SK-N-SH (cell line): Measurements from ENCODE around the gene PPP1R2B. TPM values are rescaled to one million over a fixed set of nuclear protein-coding genes. Genes with fewer than 3 reads are reported as not detected.

Experiments used
- CTCF ChIA-PET: fragments of 300-600, 350-600 bp; formaldehyde crosslinking; extraction: SDS; loops from one replicate; lab custom pipeline; 2021; lab: Yijun Ruan, JAX
- POLR2A ChIA-PET: fragments of 350-600 bp; sonication (Branson Sonifier 250); formaldehyde crosslinking; extraction: SDS; loops from one replicate; lab custom pipeline; 2020; ENCODE audit warnings: antibody characterized with exemption, inconsistent platforms; lab: Yijun Ruan, JAX
- DNase-seq: peaks from one replicate; pipeline ENCODE4 v3.0.0; 2012
- H2AFZ ChIP-seq: fragments of 200-600 bp; sonication (generic); 2 replicates; pipeline ENCODE4 v1.8.1; 2016; ENCODE audit warnings: antibody characterized with exemption, mild to moderate bottlenecking, low read depth
- H3F3A ChIP-seq: fragments of 200-600 bp; sonication (generic); replicated peaks from 2 replicates; pipeline ENCODE3; 2016; ENCODE audit warnings: antibody characterized with exemption, mild to moderate bottlenecking; ENCODE audit not compliant: insufficient read depth
- H3K27ac ChIP-seq, 2 experiments: fragments of 200-500 bp in 1 of 2; fragments of 200-600 bp in 1 of 2; sonication (Bioruptor generic) in 1 of 2; sonication (generic), shearing (Covaris generic) in 1 of 2; 2 replicates each; pipeline versions ENCODE4 v1.5.1 to v1.6.1; 2014 to 2016; ENCODE audit warnings: low read depth in 2 of 2, inconsistent platforms in 1 of 2, low read length in 1 of 2, mild to moderate bottlenecking in 1 of 2, mixed read lengths in 1 of 2
- H3K27me3 ChIP-seq: fragments of 200-600 bp; sonication (generic), shearing (Covaris generic); 2 replicates; pipeline ENCODE4 v1.6.1; 2016; ENCODE audit warnings: mixed run types; ENCODE audit not compliant: insufficient read depth
- H3K36me3 ChIP-seq, 2 experiments: fragments of 200-500 bp in 1 of 2; fragments of 200-600 bp in 1 of 2; sonication (Bioruptor generic) in 1 of 2; sonication (generic) in 1 of 2; replicated peaks in 1 of 2; 2 replicates each; pipeline versions ENCODE3 to v1.5.1; 2014 to 2016; ENCODE audit warnings: low read length in 1 of 2, mild to moderate bottlenecking in 1 of 2; ENCODE audit not compliant: insufficient read depth in 2 of 2, control insufficient read depth in 1 of 2
- H3K4me1 ChIP-seq, 2 experiments: fragments of 200-500 bp in 1 of 2; fragments of 200-600 bp in 1 of 2; sonication (Bioruptor generic) in 1 of 2; sonication (generic), shearing (Covaris generic) in 1 of 2; 2 replicates each; pipeline versions ENCODE4 v1.5.1 to v1.6.1; 2014 to 2016; ENCODE audit warnings: low read depth in 1 of 2, low read length in 1 of 2, mixed run types in 1 of 2; ENCODE audit not compliant: insufficient read depth in 2 of 2, control insufficient read depth in 1 of 2
- H3K4me2 ChIP-seq: fragments of 200-600 bp; sonication (generic), shearing (Covaris generic); 2 replicates; pipeline ENCODE4 v1.6.1; 2017; ENCODE audit warnings: mixed run types
- H3K4me3 ChIP-seq, 2 experiments: fragments of 200-500 bp in 1 of 2; fragments of 200-600 bp in 1 of 2; sonication (Bioruptor generic) in 1 of 2; sonication (generic), shearing (Covaris generic) in 1 of 2; 2 replicates each; pipeline versions ENCODE4 v1.5.1 to v1.8.1; 2014 to 2016; ENCODE audit warnings: low read depth in 2 of 2, inconsistent platforms in 1 of 2, low read length in 1 of 2, mild to moderate bottlenecking in 1 of 2, mixed read lengths in 1 of 2, moderate library complexity in 1 of 2
- H3K79me2 ChIP-seq: fragments of 200-600 bp; sonication (generic); 2 replicates; pipeline ENCODE4 v1.8.1; 2017; ENCODE audit warnings: mild to moderate bottlenecking; ENCODE audit not compliant: insufficient read depth
- H3K9ac ChIP-seq: fragments of 200-600 bp; sonication (generic); 2 replicates; pipeline ENCODE4 v1.6.1; 2017; ENCODE audit warnings: mixed run types
- H3K9me2 ChIP-seq: fragments of 200-600 bp; sonication (generic); 2 replicates; pipeline ENCODE4 v1.6.1; 2017; ENCODE audit warnings: mixed run types
- H3K9me3 ChIP-seq: fragments of 200-600 bp; sonication (generic); 2 replicates; pipeline ENCODE4 v1.6.1; 2017; ENCODE audit warnings: mixed run types, mild to moderate bottlenecking, moderate library complexity
- H4K20me1 ChIP-seq: fragments of 200-600 bp; sonication (generic); 2 replicates; pipeline ENCODE4 v1.6.1; 2017; ENCODE audit warnings: mild to moderate bottlenecking, mixed run types; ENCODE audit not compliant: insufficient read depth
- CHD2 ChIP-seq: fragments of 150-350 bp; IDR thresholded peaks from 2 replicates; pipeline ENCODE4 v1.6.1; 2018; ENCODE audit warnings: low read length; ENCODE audit not compliant: partially characterized antibody
- EP300 ChIP-seq, 2 experiments: IDR thresholded peaks; 2 replicates each; pipeline versions ENCODE4 v1.4.0 to v1.6.1; 2012; ENCODE audit warnings: borderline replicate concordance in 1 of 2, low read depth in 1 of 2, low read length in 1 of 2
- EZH2phosphoT487 ChIP-seq: fragments of 200-600 bp; sonication (generic); IDR thresholded peaks from 2 replicates; pipeline ENCODE4 v1.6.1; 2017; ENCODE audit warnings: low read depth, mixed run types, mild to moderate bottlenecking, antibody characterized with exemption, moderate library complexity, borderline replicate concordance
- FOSL2 ChIP-seq: IDR thresholded peaks from 2 replicates; pipeline ENCODE4 v1.4.0; 2012; ENCODE audit warnings: low read depth, mild to moderate bottlenecking, moderate library complexity, borderline replicate concordance
- FOXJ3 ChIP-seq: sonication (generic); formaldehyde crosslinking; IDR thresholded peaks from 2 replicates; pipeline ENCODE4 v1.5.1; 2020; ENCODE audit warnings: mild to moderate bottlenecking, missing genetic modification reagents
- FOXM1 ChIP-seq: IDR thresholded peaks from 2 replicates; pipeline ENCODE4 v1.4.0; 2012; ENCODE audit warnings: low read depth, mild to moderate bottlenecking
- GABPA ChIP-seq: IDR thresholded peaks from 2 replicates; pipeline ENCODE4 v1.4.0; 2012; ENCODE audit warnings: low read depth, mild to moderate bottlenecking
- JUND ChIP-seq: IDR thresholded peaks from 2 replicates; pipeline ENCODE4 v1.4.0; 2012
- MXI1 ChIP-seq: IDR thresholded peaks from 2 replicates; pipeline ENCODE4 v1.6.1; 2012; ENCODE audit warnings: mild to moderate bottlenecking, low read depth, low read length, improper control_type of control experiment
- NFIC ChIP-seq: IDR thresholded peaks from 2 replicates; pipeline ENCODE4 v1.4.0; 2012; ENCODE audit warnings: borderline replicate concordance
- NRF1 ChIP-seq: IDR thresholded peaks from 2 replicates; pipeline ENCODE4 v1.6.1; 2012; ENCODE audit warnings: low read depth, mild to moderate bottlenecking, low read length
- POLR2AphosphoS5 ChIP-seq: IDR thresholded peaks from 2 replicates; pipeline ENCODE4 v1.6.1; 2012; ENCODE audit warnings: low read depth, low read length
- RAD21 ChIP-seq: IDR thresholded peaks from 2 replicates; pipeline ENCODE4 v1.6.1; 2012; ENCODE audit warnings: mild to moderate bottlenecking, low read length
- RCOR1 ChIP-seq: fragments of 150-350 bp; IDR thresholded peaks from 2 replicates; pipeline ENCODE4 v1.6.1; 2017; ENCODE audit warnings: antibody characterized with exemption, low read length
- RFX5 ChIP-seq: IDR thresholded peaks from 2 replicates; pipeline ENCODE4 v1.6.1; 2012; ENCODE audit warnings: mild to moderate bottlenecking, improper control_type of control experiment, low read length
- RXRA ChIP-seq: IDR thresholded peaks from 2 replicates; pipeline ENCODE4 v1.4.0; 2012; ENCODE audit warnings: low read depth, mild to moderate bottlenecking, borderline replicate concordance
- SMC3 ChIP-seq: IDR thresholded peaks from 2 replicates; pipeline ENCODE4 v1.6.1; 2012; ENCODE audit warnings: low read depth, low read length, improper control_type of control experiment
- TAF1 ChIP-seq: IDR thresholded peaks from 2 replicates; pipeline ENCODE4 v1.6.1; 2012; ENCODE audit warnings: low read depth, mild to moderate bottlenecking, low read length, moderate library complexity, borderline replicate concordance
- YY1 ChIP-seq: IDR thresholded peaks from 2 replicates; pipeline ENCODE4 v1.4.0; 2012; ENCODE audit warnings: low read depth, mild to moderate bottlenecking
- WGBS: methylation state at CpG from one replicate; pipeline ENCODE4 v1.1.6; 2017; ENCODE audit warnings: low lambda C conversion rate; 5-methylcytosine and 5-hydroxymethylcytosine counted together
- polyA plus RNA-seq, 3 experiments: library from polyadenylated mRNA; depleted of rRNA; stranded (reverse); fragments of >200 nt; gene quantifications; 2 replicates each; pipeline ENCODE4 v1.2.3, GENCODE V29; 2012
- TF ChIP-seq, protein P1 (sequence below): IDR thresholded peaks from 2 replicates; pipeline ENCODE4 v1.4.0; 2012; ENCODE audit warnings: low read depth, borderline replicate concordance
- TF ChIP-seq, protein P2 (sequence below): fragments of 200-600 bp; sonication (generic); IDR thresholded peaks from 2 replicates; pipeline ENCODE4 v1.6.1; 2017; ENCODE audit warnings: antibody characterized with exemption, mild to moderate bottlenecking, moderate library complexity
- TF ChIP-seq, protein P3 (sequence below): IDR thresholded peaks from 2 replicates; pipeline ENCODE4 v1.6.1; 2012; ENCODE audit warnings: mild to moderate bottlenecking, low read depth, low read length, moderate library complexity
- TF ChIP-seq, protein P4 (sequence below): IDR thresholded peaks from 2 replicates; pipeline ENCODE4; 2012

The PPP1R2B gene
- polyA plus RNA-seq, 1 of the 3 experiments (the other 2 are of a cell fraction), result not detected

DNA sequence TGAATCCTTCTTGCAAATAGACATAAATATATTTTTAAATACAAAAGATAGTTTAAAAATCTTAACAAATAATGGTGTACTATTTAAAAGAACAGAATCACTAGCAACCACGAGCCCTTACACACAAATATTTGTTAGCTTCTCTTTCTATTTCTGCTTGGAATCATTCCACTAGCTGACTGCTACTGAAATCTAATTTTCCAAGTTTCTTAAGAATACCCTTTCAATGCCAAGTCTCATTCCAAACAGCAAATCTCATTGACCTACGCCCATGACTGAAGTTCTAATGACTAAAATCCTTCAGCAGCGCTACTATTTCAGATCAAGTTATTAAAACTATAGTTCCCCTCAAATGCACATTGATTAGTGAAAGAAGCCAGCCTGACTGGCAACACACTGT lies 13.2 kb upstream of the PPP1R2B start:
- POLR2A ChIA-PET, result no interaction called here
- Histone ChIP-seq H2AFZ (no peak overlapping the region), H3K9ac (no peak overlapping the region), H3F3A (no peaks in the 10 kb centered on the region), H3K4me1 (no peaks in the 10 kb centered on the region), H3K27ac (no peak overlapping the region), H3K9me2 (no peaks in the 10 kb centered on the region), H3K27me3 (no peaks in the 10 kb centered on the region), H3K4me3 (no peak overlapping the region), H3K9me3 (no peaks in the 10 kb centered on the region), H3K36me3 (no peaks in the 10 kb centered on the region), H3K4me2 (no peak overlapping the region), H4K20me1 (no peaks in the 10 kb centered on the region), H3K79me2 (no peaks in the 10 kb centered on the region)
- CTCF ChIA-PET, result no interaction called here
- no peak for DNase-seq
- 29% methylated on average over 3 of the region's 3 CpGs for WGBS
- TF ChIP-seq, protein P1, sequence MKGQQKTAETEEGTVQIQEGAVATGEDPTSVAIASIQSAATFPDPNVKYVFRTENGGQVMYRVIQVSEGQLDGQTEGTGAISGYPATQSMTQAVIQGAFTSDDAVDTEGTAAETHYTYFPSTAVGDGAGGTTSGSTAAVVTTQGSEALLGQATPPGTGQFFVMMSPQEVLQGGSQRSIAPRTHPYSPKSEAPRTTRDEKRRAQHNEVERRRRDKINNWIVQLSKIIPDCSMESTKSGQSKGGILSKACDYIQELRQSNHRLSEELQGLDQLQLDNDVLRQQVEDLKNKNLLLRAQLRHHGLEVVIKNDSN, result no peak
- TF ChIP-seq EZH2phosphoT487 (no peak), YY1 (no peak), JUND (no peak), POLR2AphosphoS5 (no peak), EP300 (IDR thresholded peaks at IDR 0.05; ENCODE audit: borderline replicate concordance in 1 of 2, low read depth in 1 of 2, low read length in 1 of 2) (no peak)

DNA sequence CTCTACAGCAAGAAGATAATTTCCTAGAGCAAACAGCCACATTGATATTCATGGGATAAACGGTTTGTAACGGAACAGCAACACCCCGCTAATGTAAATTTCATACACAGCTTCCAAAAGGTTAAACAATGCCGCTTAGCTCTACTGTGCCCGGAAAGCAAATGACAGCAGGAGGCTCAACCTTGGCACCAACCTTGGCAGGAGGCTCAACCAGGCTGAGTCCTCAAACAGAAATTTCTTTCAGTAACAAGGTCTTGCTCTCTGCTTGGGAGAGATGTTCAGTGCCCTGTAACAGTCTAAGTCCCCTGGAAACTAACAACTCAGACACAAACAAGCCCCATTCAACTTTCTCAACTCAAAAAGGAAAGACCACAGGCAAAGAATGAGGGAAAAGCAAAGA lies 11.1 kb upstream of the PPP1R2B start:
- POLR2A ChIA-PET, result no interaction called here

More for the DNA sequence above, 11.1 kb upstream of the PPP1R2B start:
- Histone ChIP-seq H2AFZ (no peak overlapping the region), H4K20me1 (no peaks in the 10 kb centered on the region), H3K79me2 (no peaks in the 10 kb centered on the region), H3K4me1 (no peaks in the 10 kb centered on the region), H3K27me3 (no peaks in the 10 kb centered on the region), H3K4me3 (no peak overlapping the region), H3K27ac (no peak overlapping the region), H3K9me3 (no peaks in the 10 kb centered on the region), H3F3A (no peaks in the 10 kb centered on the region), H3K9me2 (no peaks in the 10 kb centered on the region), H3K9ac (no peak overlapping the region), H3K4me2 (no peak overlapping the region), H3K36me3 (no peaks in the 10 kb centered on the region)
- CTCF ChIA-PET, result no interaction called here
- WGBS, result 57% methylated on average over 5 of the region's 5 CpGs
- DNase-seq, result no peak
- no peak for TF ChIP-seq FOXM1
- TF ChIP-seq NFIC, result no peak
- TF ChIP-seq RFX5, result no peak
- TF ChIP-seq JUND, result no peak
- TF ChIP-seq FOSL2, result no peak
- no peak for TF ChIP-seq MXI1
- TF ChIP-seq CHD2, result no peak
- TF ChIP-seq RAD21, result no peak
- TF ChIP-seq SMC3, result no peak
- no peak for TF ChIP-seq RXRA
- TF ChIP-seq, protein P2, sequence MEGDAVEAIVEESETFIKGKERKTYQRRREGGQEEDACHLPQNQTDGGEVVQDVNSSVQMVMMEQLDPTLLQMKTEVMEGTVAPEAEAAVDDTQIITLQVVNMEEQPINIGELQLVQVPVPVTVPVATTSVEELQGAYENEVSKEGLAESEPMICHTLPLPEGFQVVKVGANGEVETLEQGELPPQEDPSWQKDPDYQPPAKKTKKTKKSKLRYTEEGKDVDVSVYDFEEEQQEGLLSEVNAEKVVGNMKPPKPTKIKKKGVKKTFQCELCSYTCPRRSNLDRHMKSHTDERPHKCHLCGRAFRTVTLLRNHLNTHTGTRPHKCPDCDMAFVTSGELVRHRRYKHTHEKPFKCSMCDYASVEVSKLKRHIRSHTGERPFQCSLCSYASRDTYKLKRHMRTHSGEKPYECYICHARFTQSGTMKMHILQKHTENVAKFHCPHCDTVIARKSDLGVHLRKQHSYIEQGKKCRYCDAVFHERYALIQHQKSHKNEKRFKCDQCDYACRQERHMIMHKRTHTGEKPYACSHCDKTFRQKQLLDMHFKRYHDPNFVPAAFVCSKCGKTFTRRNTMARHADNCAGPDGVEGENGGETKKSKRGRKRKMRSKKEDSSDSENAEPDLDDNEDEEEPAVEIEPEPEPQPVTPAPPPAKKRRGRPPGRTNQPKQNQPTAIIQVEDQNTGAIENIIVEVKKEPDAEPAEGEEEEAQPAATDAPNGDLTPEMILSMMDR, result no peak
- TF ChIP-seq GABPA, result no peak
- TF ChIP-seq POLR2AphosphoS5, result no peak
- TF ChIP-seq TAF1, result no peak
- TF ChIP-seq, protein P3, sequence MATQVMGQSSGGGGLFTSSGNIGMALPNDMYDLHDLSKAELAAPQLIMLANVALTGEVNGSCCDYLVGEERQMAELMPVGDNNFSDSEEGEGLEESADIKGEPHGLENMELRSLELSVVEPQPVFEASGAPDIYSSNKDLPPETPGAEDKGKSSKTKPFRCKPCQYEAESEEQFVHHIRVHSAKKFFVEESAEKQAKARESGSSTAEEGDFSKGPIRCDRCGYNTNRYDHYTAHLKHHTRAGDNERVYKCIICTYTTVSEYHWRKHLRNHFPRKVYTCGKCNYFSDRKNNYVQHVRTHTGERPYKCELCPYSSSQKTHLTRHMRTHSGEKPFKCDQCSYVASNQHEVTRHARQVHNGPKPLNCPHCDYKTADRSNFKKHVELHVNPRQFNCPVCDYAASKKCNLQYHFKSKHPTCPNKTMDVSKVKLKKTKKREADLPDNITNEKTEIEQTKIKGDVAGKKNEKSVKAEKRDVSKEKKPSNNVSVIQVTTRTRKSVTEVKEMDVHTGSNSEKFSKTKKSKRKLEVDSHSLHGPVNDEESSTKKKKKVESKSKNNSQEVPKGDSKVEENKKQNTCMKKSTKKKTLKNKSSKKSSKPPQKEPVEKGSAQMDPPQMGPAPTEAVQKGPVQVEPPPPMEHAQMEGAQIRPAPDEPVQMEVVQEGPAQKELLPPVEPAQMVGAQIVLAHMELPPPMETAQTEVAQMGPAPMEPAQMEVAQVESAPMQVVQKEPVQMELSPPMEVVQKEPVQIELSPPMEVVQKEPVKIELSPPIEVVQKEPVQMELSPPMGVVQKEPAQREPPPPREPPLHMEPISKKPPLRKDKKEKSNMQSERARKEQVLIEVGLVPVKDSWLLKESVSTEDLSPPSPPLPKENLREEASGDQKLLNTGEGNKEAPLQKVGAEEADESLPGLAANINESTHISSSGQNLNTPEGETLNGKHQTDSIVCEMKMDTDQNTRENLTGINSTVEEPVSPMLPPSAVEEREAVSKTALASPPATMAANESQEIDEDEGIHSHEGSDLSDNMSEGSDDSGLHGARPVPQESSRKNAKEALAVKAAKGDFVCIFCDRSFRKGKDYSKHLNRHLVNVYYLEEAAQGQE, result no peak
- TF ChIP-seq, protein P4, sequence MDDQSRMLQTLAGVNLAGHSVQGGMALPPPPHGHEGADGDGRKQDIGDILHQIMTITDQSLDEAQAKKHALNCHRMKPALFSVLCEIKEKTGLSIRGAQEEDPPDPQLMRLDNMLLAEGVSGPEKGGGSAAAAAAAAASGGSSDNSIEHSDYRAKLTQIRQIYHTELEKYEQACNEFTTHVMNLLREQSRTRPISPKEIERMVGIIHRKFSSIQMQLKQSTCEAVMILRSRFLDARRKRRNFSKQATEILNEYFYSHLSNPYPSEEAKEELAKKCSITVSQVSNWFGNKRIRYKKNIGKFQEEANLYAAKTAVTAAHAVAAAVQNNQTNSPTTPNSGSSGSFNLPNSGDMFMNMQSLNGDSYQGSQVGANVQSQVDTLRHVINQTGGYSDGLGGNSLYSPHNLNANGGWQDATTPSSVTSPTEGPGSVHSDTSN, result no peak
- no peak for TF ChIP-seq NRF1
- TF ChIP-seq FOXJ3 (CRISPR knock-in tag), result no peak
- no peak for TF ChIP-seq RCOR1
